GM11168 (cell line): Measurements from ENCODE around the gene TPX2.
"Not testable (repeated sequence)": the region's sequence is repeated elsewhere in the genome, so short reads cannot be mapped to it uniquely, and the experiment has no call there.

Experiments used
- in situ Hi-C: fragments of 300-500 bp; cut with MboI; formaldehyde crosslinking; loops from one replicate; pipeline ENCODE4 v1.12.0; 2022; ENCODE audit warnings: low sequenced_read_pairs; ENCODE audit not compliant: unreplicated experiment

The TPX2 gene

GRCh38 chr20:31809661-31810060 is 70.6 kb downstream of the TPX2 start:
- in situ Hi-C loops = no loop called here

DNA sequence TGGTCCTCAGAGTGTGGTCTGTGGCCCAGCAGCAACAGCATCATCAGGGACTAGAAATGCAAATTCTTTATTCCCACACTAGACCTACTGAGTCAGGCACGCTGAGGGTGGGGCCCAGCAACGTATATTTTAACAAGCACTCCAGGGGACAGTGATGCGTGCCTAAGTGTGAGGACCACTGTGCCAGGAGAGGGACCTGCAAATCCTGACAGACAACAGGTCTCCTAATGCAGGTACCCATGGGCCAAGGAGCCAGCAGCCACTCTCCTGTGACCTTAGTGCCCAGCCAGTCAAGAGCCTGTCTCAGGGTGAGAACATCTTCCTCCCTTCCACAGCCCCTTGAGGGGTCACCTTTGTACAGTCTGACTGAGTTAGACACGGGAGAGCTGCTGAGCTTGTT is 72.1 kb downstream of the TPX2 start:
- in situ Hi-C loops = no loop called here

DNA sequence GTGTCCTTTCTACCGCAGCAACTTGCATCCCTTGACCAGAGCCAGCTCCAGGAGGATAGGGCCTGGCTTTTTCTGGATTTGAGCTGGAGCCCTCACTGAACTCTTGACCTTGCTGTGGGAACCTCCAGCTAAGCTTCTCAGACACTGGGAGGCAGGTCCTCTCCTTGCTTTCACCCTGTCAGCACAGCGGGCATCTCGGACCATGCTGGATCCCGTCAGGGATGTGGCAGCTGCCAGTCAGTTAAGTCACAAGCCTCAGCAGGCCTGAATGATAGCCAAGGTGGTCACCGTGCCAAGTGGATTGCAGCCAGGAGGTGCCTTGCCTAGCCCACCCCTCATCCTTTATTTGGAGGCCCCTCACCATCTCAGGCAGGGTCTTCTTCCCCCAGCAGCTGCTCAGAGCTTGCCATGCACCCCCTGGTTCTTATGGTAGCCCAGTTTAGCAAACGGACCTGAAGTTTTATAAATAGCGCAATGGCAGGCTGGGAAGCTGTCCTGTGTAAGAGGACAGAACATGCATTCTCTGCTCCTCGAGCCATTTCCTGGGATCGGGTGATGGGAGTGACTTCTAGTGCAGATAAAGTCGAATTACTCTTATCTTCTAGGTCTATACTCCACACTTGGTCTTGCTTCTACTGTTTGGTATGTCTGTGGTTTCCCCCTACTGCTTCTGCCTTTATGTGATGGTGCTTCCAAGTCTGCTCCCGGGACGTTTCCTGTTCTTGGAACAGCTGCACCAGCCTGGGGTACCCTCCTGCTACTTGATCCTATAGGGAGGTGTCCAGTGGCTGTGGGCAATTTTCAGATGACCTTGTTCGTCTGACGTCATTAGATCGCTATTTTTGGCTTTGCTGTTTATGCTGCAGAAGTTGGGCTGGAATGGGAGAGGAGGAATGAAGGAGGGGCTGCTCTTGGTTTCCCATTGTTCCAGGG is 73.0 kb downstream of the TPX2 start:
- in situ Hi-C loops = no loop called here

DNA sequence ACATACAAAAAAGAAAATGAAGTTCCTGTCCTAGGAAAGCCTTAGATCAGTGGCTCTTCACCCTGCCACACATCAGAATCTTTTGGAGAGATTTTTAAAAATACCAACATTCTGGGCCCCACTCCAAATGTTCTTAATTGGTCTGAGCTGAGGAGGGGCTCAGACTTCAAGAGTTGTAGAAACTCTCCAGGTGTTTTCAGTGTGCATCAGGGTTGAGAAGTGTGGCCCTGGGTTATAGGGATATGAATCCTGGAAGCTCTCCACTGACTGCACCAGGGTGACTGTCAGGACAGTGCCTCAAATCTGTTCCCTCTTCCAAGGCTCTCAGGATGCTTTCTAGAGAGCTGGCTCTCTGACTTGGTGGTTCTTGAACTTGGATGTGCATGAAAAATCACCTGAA is 74.5 kb downstream of the TPX2 start:
- in situ Hi-C loops = no loop called here

DNA sequence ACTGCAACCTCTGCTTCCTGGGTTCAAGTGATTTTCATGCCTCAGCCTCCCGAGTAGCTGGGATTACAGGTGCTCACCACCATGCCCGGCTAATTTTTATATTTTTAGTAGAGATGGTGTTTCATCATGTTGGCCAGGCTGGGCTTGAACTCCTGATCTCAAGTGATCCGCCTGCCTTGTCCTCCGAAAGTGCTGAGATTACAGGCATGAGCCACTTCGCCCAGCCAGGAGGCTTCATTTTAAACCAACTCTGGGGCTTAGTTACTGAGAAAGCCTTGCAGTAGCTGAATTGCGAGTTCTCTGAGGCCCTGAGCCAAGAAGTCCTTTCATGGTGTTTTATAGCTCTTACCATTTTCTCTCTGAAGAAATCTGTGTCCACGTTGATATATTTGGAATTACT is 75.1 kb downstream of the TPX2 start:
- in situ Hi-C loops = not testable (repeated sequence)

DNA sequence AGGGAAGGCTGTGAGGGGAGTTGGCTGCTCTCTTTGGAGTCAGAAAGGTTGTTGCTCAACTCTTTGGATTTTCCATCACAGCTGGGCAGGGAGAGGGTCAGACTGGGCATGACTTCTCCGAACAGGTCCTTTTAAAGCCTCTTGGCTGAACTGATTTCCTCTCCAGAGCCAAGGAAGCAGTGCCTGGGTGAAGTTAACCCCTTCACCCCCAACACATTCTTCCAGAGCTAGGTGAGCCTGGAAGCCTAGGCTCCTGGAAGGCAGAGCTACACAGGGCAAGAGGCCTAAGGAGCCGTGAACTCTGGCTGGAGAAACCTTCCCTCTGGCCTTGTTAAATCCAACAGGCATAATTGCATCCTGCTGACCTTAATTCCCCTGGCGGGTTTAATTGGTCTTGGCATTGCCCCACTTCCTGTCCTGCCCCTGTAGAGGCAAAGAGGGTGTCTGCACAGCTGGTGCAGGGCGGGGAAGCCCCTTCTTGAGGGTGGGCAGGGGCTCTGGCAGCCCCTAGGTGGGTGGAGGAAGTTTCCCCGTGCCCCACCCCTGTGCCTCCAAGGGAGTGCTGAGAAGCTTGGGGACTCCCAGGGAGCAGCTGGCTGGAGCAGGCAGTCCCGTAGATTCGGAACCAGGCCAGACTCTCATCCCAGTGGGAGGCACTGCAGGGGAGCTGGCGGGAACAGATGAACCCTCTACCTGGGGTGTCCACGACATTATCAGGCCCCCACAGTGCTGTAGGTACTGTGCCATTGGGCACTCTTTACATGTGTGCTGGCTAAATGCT is 76.5 kb downstream of the TPX2 start:
- in situ Hi-C loops = no loop called here

- in situ Hi-C loops = no loop called here
Measured at GRCh38 chr20:31816221-31816620, 77.1 kb downstream of the TPX2 start.

GRCh38 chr20:31817461-31817860 is 78.4 kb downstream of the TPX2 start:
- in situ Hi-C loops = no loop called here

- in situ Hi-C loops = no loop called here
Measured at GRCh38 chr20:31818376-31818908, 79.4 kb downstream of the TPX2 start.

GRCh38 chr20:31819083-31819784 is 80.1 kb downstream of the TPX2 start, which contains the start of gene MYLK2:
Gene MYLK2, plus strand, starts transcription at chr20:31819356. Its CDS starts 225 bp downstream, at chr20:31819581.
- in situ Hi-C loops = no loop called here

DNA sequence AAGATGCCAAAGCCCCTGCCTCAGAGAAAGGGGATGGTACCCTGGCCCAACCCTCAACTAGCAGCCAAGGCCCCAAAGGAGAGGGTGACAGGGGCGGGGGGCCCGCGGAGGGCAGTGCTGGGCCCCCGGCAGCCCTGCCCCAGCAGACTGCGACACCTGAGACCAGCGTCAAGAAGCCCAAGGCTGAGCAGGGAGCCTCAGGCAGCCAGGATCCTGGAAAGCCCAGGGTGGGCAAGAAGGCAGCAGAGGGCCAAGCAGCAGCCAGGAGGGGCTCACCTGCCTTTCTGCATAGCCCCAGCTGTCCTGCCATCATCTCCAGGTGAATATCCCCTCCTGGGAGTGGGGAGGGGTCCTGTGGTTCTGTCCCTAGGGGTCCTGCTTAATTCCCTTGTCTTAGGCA is 81.1 kb downstream of the TPX2 start:
- in situ Hi-C loops = loop anchor here (10.0 kb wide), 1 partner anchor 275 kb away; no protein-coding TSS in a partner anchor

GRCh38 chr20:31821427-31821826 is 82.3 kb downstream of the TPX2 start:
- in situ Hi-C loops = loop anchor here (10.0 kb wide), 1 partner anchor 273 kb away; no protein-coding TSS in a partner anchor

- in situ Hi-C loops = loop anchor here (10.0 kb wide), 1 partner anchor 272 kb away; no protein-coding TSS in a partner anchor
Measured at GRCh38 chr20:31822421-31823330, 83.6 kb downstream of the TPX2 start.

DNA sequence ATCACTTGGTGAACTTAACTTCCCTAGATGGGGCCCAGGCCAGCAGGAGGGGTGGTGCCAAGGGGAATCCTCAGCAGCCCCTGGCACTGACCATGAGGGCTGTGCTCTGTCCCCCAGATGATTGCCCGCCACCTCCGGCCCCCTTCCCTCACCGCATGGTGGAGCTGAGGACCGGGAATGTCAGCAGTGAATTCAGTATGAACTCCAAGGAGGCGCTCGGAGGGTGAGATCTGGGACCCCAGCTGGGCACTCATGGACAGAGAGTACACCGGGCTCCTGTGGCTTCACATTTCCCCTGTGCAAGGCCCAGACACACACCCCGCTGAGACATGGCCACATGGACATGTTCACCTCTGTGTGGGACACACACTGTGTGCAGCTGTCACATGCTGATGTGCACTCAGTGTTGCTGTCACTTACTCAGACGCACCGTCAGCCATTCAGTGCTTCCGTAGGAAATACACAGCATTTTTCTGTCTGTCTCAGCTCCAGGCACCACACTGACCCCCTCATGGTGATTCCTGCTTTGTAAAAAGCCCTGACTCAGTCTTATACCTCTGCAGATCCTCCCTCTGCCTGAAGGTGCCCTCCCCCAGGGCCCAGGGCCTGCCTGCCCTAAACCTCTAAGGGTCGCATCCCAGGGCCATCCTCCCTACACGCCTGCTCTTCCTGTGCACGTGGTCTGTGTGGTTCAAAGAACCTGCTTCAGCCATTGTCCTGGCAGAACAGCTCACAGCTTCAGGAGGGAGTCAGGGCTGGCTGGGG is 84.5 kb downstream of the TPX2 start:
- in situ Hi-C loops = loop anchor here (10.0 kb wide), 1 partner anchor 271 kb away; no protein-coding TSS in a partner anchor

- in situ Hi-C loops = loop anchor here (10.0 kb wide), 1 partner anchor 271 kb away; no protein-coding TSS in a partner anchor
Measured at GRCh38 chr20:31824125-31824485, 85.0 kb downstream of the TPX2 start.

DNA sequence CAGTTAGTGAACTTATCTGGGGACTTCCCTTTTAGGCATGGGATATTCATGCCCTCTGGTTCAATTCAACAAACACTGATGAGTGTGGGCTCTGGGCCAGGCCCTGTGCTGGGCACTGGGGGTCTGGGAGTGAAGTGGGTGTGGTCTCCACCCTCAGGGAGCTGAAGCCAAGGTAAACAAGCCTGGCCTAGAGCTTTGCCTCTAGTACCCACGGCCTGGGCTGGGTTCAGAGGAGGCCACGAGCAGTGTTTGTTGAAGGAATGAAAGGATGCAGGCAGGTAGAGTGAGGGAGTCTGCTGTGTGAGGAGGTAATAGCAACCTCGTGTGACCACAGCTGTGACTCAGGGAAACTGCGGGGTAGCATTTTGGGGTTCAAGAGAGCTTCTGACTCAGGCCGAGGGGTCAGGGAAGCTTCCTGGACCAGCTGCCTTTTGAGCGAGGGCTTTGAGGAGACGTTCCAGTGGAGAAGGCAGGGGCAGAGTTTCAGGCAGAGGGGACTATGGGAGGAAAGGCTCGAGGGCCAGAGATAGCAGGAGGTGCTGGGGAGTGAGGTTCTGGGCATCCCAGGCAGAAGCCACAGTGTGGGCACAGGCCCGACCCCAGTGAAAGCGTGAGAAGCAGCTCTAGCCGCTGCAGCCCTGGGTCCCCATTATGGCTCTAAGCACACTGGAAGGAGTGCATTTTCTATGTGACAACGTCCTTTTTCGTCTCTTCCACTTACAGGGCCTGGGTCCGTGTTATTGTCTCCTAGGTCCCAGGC is 85.6 kb downstream of the TPX2 start:
- in situ Hi-C loops = loop anchor here (10.0 kb wide), 1 partner anchor 270 kb away; no protein-coding TSS in a partner anchor

- in situ Hi-C loops = loop anchor here (10.0 kb wide), 1 partner anchor 269 kb away; no protein-coding TSS in a partner anchor
Measured at GRCh38 chr20:31826074-31826473, 87.0 kb downstream of the TPX2 start.
